Gastroesophageal sphincter (tissue), 3 donors: ENCODE results near the gene SLC25A48.

Experiments used
- CTCF ChIP-seq, 4 experiments: fragments of 200-600 bp in 2 of 4; fragments of 450-650 bp in 2 of 4; sonication (generic) in 1 of 4; IDR thresholded peaks; one replicate each; pipeline ENCODE4 v1.5.1; 2017 to 2019; ENCODE audit warnings: antibody characterized with exemption in 4 of 4, mild to moderate bottlenecking in 2 of 4, moderate library complexity in 2 of 4
- EP300 ChIP-seq: sonication (generic); formaldehyde crosslinking; IDR thresholded peaks from one replicate; pipeline ENCODE4 v1.6.1; 2017; ENCODE audit warnings: antibody characterized with exemption, mild to moderate bottlenecking
- POLR2A ChIP-seq, 2 donors: fragments of 450-650 bp; IDR thresholded peaks; one replicate each; pipeline ENCODE4 v1.6.1; 2017; ENCODE audit warnings: antibody characterized with exemption in 2 of 2, mild to moderate bottlenecking in 2 of 2, moderate library complexity in 1 of 2
- POLR2AphosphoS5 ChIP-seq: sonication (generic); formaldehyde crosslinking; IDR thresholded peaks from one replicate; pipeline ENCODE4 v1.6.1; 2017; ENCODE audit warnings: antibody characterized with exemption

- TF ChIP-seq EP300 (no peak), CTCF (IDR thresholded peaks at IDR 0.05) (no peak), POLR2A (IDR thresholded peaks at IDR 0.05) (no peak), POLR2AphosphoS5 (no peak)
These were observed 8.3 kb downstream of the SLC25A48 start for GRCh38 chr5:135842737-135843136.
